Epithelial cell of proximal tubule (primary cell): ENCODE measurements around the gene PHF10. TPM values are rescaled to one million over a fixed set of nuclear protein-coding genes. Genes with fewer than 3 reads are reported as not detected.

ENCODE experiments used
- DNase-seq: peaks from one replicate; pipeline ENCODE4 v3.0.0-alpha.2; 2011; ENCODE audit warnings: low read depth
- H3K4me3 ChIP-seq: 2 replicates; pipeline ENCODE4 v1.5.1; 2011; ENCODE audit warnings: low read depth, mild to moderate bottlenecking, low read length
- CTCF ChIP-seq: conservative IDR thresholded peaks from 2 replicates; pipeline ENCODE4 v1.5.1; 2012; ENCODE audit warnings: low read depth, mild to moderate bottlenecking, low read length
- total RNA-seq: library from RNA; depleted of rRNA; stranded (reverse); fragments of >200 nt; gene quantifications from 2 replicates; pipeline ENCODE4 v1.2.3, GENCODE V29; 2015

PHF10 gene
- total RNA-seq, 1 donor from 2014 or later: 24.5 TPM

GRCh38 chr6:169710009-169710408, 14.3 kb downstream of the PHF10 start:
- TF ChIP-seq CTCF: no peak
- no peak overlapping the region for H3K4me3 ChIP-seq
- no peak for DNase-seq

- H3K4me3 ChIP-seq: no peak overlapping the region
- DNase-seq: no peak
- TF ChIP-seq CTCF: no peak
Observed at GRCh38 chr6:169709293-169709692, 15.0 kb downstream of the PHF10 start.

GRCh38 chr6:169707772-169708171, 16.5 kb downstream of the PHF10 start:
- TF ChIP-seq CTCF: no peak
- DNase-seq: no peak
- no peak overlapping the region for H3K4me3 ChIP-seq

- no peak for TF ChIP-seq CTCF
- no peak for DNase-seq
- peak overlapping the region; percentile 75 for H3K4me3 ChIP-seq
Observed at GRCh38 chr6:169702840-169703246, 21.5 kb downstream of the PHF10 start.

- DNase-seq: peak; percentile 53
- TF ChIP-seq CTCF: no peak
- peak within 1 kb of the TSS; percentile 75 for H3K4me3 ChIP-seq
Observed at GRCh38 chr6:169701954-169702839, 22.1 kb downstream of the PHF10 start, which contains the start of the genes C6orf120 and WDR27. Gene C6orf120 (plus strand): TSS chr6:169702126. CDS start chr6:169702460, 334 bp downstream. Gene WDR27 (minus strand): TSS chr6:169702029. CDS start chr6:169689005, 13,024 bp downstream.

- TF ChIP-seq CTCF: no peak
- peak overlapping the region; percentile 75 for H3K4me3 ChIP-seq
- no peak for DNase-seq
Observed at GRCh38 chr6:169701311-169701953, 22.9 kb downstream of the PHF10 start.
